ENCODE data around the gene ADAMTS8.

- TF ChIP-seq PPARA (CRISPR knock-in tag; IDR thresholded peaks at IDR 0.05; ENCODE audit: borderline replicate concordance), result no peak
- TF ChIP-seq TOX (CRISPR knock-in tag; IDR thresholded peaks at IDR 0.05; ENCODE audit: borderline replicate concordance), result no peak
- TF ChIP-seq TSHZ2 (CRISPR knock-in tag; IDR thresholded peaks at IDR 0.05), result no peak
- TF ChIP-seq GLIS3 (CRISPR knock-in tag; IDR thresholded peaks at IDR 0.05), result no peak
- TF ChIP-seq ZFP30 (CRISPR knock-in tag; IDR thresholded peaks at IDR 0.05), result no peak
- no peak for TF ChIP-seq ZFP3 (CRISPR knock-in tag; IDR thresholded peaks at IDR 0.05)
- no peak for TF ChIP-seq BACH2 (CRISPR knock-in tag; IDR thresholded peaks at IDR 0.05; ENCODE audit: borderline replicate concordance)
- no peak for TF ChIP-seq RARB (CRISPR knock-in tag; IDR thresholded peaks at IDR 0.05)
- TF ChIP-seq PATZ1 (CRISPR knock-in tag; IDR thresholded peaks at IDR 0.05; ENCODE audit: borderline replicate concordance), result no peak
- no peak for TF ChIP-seq ISL1 (CRISPR knock-in tag; IDR thresholded peaks at IDR 0.05)
- TF ChIP-seq ARNTL (CRISPR knock-in tag; IDR thresholded peaks at IDR 0.05; ENCODE audit: borderline replicate concordance, low read depth), result no peak
Observed at GRCh38 chr11:130465263-130465662, 36.9 kb upstream of the ADAMTS8 start.
